RPMI7951 (cell line): ENCODE data around the gene DLEC1. TPM values are rescaled to one million over a fixed set of nuclear protein-coding genes. Genes with fewer than 3 reads are reported as not detected.
"Not testable (repeated sequence)": the region's sequence is repeated elsewhere in the genome, so short reads cannot be mapped to it uniquely, and the experiment has no call there.

Source experiments
- DNase-seq: peaks from one replicate; pipeline ENCODE4 v3.0.0-alpha.2; 2012; ENCODE audit warnings: low read depth
- total RNA-seq: library from RNA; depleted of rRNA; stranded (reverse); fragments of >200 nt; shearing (Covaris generic); gene quantifications from 2 replicates; pipeline ENCODE4 v1.2.3, GENCODE V29; 2014

Gene DLEC1
- total RNA-seq, 1 experiment from 2014 or later: not detected

DNA sequence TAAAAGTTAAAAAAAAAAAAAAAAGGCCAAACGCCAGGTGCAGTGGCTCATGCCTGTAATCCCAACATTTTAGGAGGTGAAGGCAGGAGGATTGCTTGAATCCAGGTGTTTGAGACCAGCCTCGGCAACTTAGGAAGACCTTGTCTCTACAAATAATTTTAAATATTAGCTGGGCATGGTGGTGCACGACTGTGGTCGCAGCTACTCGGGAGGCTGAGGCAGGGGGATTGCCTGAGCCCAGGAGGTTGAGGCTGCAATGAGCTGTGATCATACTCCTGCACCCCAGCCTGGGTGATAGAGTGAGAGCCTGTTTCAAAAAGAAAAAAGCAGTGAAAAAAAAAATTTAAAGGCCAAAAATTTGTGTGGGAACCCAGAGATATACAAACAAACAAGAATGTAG is 2.7 kb upstream of the DLEC1 start:
- no peak for DNase-seq

DNA sequence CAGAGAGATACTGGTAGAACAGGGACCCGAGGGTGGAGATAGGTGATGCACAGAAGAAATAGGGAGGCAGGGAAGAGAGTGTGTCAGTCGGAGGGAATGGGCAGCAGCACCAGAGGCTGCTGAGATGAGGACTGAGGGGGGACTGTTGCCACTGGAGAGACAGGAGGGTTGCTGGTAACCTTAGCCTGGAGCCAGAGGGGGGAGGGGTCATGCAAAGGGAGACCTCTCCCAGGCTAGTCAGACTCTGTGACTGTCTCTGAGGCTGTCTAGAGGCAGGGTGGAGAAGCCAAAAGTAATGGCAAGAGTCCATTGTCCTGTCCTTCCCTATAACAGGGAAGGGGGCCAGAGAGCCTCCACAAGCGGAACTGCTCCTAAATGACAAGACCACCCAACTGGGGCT is 2.1 kb upstream of the DLEC1 start:
- no peak for DNase-seq

DNA sequence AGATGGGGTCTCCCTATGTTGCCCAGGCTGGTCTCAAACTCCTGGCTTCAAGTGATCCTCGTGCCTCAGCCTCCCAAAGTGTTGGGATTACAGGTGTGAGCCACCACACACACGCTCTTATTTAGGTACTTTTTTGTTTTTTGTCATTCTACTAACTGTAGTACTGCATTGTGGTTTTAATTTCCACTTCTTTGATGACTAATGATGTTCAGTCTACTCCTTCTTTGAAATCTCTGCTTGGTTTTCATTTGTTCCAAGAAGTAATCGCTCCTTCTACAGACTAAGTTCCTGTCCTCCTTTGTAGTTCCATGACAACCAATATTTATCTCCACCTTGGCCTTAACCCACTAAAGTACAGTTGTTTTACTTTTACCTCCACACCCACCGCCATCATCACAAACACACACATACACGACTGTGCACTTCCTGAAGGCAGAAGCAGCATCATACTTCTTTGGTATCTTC is 529 bp upstream of the DLEC1 start:
- DNase-seq: peak; percentile 11

DNA sequence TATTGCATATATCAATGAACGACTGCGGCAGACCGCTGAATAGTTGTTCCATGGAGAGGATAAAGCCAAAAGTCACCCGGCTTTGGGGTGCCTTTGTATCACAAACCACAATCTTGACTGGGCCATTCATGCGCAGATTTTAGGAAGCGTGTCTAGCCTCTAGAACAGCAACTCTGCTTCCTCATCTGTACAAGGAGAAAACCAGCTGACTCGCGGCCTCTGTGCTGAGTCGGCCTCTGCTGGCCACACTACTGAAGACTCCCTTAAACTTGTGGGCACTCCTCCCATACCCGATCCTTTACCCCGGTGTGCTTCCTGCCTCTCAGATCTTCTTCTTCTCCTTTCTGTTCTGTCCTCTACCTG is 872 bp downstream of the DLEC1 start:
- peak; percentile 63 for DNase-seq

DNA sequence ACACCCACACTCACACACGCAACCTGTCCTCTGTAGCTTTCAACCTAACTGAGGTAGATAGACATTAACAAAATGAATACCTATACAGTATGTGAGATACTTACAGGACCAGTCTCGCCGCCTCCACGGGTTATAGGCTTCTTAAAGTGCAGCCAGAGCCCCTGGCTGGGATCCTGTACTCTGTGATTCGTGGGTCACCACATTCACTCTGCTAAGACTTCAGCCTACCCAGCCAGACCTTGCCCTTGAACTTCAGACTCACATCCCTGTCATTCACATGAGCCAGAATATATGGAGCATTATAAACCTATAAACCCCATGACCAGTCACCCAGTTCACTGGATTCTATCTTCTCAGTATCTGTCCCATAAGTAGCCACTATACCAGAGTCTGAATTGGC is 1.4 kb downstream of the DLEC1 start:
- DNase-seq: no peak

DNA sequence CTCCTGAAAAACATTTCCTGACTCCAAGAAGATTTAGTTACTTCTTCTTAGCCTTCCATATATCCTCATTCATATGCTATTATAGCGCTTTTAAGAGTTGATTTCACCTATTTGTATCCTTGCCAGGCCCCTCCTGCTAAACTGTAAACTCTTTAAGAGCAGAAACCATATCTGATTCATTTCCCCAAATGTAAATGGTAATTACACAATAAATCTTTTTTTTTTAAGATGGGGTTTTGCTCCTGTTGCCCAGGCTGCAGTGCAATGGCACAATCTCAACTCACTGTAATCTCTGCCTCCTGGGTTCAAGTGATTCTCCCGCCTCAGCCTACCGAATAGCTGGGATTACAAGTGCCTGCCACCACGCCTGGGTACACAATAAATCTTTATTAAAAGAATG is 4.5 kb downstream of the DLEC1 start:
- DNase-seq: no peak

DNA sequence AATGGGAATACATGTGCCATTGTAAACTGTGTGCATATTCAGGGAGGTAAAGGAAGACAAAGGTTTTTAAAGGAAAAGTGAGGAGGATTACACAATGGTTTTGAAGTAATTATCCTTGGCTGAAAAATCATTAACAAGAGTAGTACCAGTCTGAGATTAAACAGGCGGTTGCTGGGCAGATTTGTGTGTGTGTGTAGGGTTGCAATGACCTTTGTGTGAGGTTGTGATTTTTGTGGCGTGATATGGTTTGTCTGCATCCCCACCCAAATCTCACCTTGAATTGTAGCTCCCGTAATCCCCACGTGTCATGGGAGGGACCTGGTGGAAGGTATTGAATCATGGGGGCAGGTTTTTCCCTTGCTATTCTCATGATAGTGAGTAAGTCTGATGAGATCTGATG is 7.0 kb downstream of the DLEC1 start:
- no peak for DNase-seq

DNA sequence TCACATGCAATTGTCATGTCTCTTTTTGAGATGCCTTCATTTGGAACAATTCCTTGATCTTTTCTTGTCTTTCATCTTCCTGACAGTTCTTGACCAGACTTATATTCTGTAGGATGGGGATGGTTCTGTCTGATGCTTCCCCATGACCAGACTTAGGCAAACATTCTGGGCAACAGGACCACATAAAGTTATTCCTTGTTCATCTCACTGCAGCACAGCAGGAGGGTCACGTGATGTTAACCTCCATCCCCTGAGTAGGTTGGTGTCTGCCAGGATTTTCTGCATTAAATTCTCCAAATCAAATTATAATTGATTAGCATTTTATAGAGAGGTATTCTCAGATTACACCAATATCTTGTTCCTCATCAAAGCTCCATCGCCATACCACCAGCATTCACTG is 7.8 kb downstream of the DLEC1 start:
- no peak for DNase-seq

DNA sequence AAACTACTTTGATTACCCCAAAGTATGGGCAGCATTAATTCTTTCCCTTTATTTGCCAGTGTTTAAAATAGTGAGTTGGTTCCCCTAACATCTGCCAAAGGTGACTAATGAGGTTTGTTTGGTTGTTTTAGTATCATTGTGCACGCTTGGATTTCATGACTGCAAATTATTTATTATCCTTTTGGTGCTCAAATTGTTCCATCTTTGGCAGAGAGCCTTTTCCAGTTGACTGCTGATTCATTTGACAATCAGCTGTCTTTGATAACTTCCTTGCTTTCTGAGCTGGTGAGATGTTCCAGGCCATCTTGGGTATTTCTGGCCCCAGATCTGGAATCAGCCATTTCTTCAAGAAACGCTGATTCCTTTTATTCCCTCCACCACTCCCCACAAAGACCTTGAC is 8.9 kb downstream of the DLEC1 start:
- no peak for DNase-seq

DNA sequence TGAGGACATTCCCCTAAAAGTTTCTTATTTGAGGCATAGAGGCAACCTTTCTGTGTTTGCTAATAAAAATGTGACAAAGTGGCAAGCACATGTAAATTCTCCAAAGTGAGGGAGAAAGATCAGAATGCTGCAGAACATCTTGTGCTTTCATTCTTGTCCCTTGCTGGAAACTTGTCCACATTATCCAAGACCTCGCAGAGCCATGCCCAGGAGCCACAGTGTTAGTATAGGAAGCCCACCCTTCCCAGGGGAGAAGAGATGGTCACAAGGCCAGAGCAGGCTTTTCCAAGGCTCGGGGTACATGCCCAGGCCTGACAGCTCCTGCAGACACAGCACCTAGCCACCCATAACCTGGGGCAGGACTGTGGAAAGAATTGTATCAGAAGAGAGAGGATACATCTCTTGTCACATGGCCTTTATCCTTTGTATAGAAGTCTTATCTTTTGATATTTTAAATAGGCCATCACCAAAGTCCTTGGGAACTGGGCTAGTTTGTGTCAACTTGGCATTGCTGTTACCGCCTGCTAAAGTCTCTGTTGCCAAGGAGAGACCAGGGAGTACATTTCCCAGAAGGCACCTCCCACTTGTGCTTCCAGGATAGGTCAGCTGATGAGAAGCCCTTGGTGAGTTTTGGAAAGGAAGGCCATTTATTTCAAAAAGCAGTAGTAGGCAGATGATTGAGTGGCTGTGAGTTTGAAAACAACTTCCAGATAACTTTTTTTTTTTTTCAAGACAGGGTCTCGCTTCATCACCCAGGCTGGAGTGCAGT is 10.5 kb downstream of the DLEC1 start:
- no peak for DNase-seq

DNA sequence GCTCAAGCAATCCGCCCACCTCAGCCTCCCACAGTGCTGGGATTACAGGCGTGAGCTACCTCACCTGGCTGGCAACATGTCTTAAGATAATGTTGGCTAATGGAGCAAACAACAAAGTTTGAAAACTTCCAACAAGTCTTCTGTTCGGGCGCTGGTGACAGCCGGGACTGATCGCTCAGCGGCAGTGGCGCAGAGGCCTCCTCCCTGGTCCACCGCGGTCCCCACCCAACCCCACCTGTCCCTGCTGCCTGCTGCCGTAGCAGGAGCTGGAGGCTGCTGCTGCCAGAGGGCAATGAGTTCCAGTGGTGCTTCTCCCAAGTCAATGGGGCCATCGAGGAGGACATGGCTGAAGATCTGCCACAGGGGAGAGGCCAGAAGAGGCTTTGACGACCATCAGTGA is 12.1 kb downstream of the DLEC1 start:
- no peak for DNase-seq

DNA sequence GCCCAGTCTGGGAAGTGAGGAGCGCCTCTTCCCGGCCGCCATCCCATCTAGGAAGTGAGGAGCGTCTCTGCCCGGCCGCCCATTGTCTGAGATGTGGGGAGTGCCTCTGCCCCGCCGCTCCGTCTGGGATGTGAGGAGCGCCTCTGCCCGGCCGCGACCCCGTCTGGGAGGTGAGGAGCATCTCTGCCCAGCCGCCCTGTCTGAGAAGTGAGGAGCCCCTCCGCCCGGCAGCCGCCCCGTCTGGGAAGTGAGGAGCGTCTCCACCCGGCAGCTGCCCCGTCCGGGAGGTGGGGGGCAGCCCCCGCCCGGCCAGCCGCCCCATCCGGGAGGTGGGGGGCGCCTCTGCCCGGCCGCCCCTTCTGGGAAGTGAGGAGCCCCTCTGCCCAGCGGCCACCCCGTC is 14.3 kb downstream of the DLEC1 start:
- not testable (repeated sequence) for DNase-seq

DNA sequence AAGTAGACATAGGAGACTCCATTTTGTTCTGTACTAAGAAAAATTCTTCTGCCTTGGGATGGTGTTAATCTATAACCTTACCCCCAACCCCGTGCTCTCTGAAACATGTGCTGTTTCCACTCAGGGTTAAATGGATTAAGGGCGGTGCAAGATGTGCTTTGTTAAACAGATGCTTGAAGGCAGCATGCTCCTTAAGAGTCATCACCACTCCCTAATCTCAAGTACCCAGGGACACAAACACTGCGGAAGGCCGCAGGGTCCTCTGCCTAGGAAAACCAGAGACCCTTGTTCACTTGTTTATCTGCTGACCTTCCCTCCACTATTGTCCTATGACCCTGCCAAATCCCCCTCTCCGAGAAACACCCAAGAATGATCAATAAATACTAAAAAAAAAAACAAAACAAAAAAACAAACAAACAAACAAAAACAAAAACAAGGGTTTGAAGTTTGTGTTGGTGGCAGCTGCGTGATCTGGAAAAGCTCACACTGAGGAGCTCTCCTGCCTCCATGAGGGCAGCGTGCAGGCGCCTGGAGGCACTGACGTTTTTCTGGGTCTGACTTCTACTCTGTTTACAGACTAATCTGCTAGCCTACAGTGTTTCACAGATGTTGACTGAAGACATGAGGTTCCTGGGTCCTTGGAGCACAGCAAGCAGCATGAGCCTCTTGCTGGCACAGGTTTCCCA is 14.9 kb downstream of the DLEC1 start:
- not testable (repeated sequence) for DNase-seq

DNA sequence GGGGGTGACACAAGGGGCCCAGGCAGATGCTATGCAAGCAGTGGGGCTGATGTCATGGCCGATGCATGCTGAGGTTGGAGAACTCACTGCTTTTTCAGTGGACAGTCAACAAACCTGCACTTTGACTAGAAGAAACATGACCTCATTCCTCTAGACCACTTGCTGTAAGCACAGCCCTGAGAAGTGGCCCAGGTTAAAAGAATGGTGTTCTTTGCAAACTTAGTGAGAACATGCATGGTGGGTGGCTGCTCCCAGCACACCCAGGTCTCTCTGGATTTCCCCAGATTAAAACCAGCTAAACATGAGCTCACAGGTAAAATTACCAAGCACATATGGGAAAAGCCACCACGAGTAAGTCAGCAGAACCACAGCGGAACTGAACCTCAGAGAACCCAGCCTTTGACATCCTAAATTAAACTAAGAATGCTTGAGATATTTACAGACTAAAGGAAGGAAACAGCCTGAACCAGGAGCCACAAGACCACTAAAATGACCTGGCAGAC is 15.5 kb downstream of the DLEC1 start:
- DNase-seq: no peak

DNA sequence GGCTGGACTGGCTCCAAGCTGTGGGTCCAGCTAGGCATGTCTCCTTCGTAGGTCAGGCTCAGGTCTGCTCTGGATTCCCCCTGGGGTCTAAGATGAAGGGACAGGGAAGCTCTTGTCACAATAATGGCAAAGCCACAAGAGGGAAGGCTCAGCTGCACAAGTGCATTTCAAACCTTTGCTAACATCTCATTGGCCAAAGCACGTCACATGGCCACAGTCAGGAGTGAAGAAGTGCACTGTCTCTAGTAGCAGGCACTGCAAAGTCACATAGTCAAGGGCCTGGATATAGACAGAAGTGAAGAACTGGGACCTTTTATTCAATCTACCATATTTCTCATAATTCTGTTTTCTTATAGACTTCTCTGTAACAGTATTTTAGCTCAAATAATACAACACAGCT is 20.1 kb downstream of the DLEC1 start:
- DNase-seq: no peak

DNA sequence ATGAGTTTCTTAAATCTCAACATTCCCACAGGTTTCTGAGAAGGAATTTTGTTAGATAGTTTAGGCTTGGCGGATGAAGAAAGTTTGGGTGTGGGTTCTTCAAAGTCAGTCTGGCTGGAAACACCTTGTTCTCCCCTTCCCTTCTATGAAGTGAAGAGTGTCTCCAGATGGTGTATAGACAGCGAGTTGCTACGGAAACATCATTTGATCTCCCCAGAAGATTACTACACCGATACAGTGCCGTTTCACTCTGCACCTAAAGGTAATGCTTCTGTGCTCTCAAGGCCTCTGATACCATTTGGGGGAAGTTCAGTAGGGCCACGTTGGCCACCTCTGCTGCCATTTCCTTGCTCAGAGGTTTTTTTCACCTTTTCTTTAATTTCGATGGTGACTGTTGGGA is 20.6 kb downstream of the DLEC1 start:
- no peak for DNase-seq

DNA sequence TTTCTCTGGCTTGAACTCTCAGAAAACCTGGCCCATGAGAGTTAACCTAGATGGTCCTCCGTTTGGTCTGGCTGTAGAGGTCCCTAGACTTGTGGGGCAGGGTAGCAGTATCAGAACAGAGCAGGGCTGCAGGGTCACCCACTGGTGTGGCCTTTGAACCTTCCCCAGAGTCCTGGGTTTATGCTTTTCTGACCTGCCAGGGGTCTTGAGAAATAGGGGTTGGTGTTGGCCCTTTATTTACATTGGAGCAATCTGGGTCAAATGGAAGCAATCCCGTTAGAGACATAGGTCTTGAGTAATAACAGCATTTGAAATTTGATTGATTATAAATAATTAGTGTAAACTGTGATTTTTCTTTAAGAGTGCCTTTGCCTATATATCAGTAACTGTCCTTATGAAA is 23.8 kb downstream of the DLEC1 start:
- DNase-seq: no peak

DNA sequence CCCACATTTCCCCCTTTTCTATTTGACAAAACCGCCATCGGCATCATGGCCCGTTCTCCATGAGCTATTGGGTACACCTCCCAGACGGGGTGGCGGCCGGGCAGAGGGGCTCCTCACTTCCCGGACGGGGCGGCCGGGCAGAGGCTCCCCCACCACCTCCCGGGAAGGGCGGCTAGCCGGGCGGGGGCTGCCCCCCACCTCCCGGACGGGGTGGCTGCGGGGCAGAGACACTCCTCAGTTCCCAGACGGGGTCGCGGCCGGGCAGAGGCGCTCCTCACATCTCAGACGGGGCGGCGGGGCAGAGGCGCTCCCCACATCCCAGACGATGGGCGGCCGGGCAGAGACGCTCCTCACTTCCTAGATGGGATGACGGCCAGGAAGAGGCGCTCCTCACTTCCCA is 25.4 kb downstream of the DLEC1 start:
- DNase-seq: not testable (repeated sequence)

DNA sequence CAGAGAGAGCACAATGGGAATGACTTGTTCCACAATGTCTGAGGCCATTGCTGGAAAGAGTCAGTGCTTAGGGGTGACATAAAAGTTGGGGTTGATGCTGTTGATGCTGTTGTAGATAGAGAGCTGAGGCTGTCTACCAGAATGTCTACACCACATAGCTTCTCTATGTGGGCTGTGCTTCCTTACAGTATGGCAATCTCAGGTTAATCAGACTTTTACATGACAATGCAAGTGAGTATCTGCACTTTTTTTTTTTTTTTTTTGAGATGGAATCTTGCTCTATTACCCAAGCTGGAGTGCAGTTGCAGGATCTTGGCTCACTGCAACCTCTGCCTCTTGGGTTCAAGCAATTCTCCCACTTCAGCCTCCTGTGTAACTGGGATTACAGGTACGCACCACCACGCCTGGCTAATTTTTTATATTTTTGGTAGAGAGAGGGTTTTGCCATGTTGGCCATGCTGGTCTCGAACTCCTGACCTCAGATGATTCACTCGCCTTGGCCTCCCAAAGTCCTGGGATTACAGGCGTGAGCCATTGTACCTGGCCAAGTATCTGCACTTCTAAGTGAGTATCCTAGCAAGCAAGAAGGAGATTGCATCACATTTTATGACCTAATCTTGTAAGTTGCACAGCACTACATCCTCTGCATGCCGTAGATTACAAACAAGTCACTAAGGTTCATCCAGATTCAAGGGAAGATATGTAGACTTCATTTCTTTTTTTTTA is 28.7 kb downstream of the DLEC1 start:
- no peak for DNase-seq

DNA sequence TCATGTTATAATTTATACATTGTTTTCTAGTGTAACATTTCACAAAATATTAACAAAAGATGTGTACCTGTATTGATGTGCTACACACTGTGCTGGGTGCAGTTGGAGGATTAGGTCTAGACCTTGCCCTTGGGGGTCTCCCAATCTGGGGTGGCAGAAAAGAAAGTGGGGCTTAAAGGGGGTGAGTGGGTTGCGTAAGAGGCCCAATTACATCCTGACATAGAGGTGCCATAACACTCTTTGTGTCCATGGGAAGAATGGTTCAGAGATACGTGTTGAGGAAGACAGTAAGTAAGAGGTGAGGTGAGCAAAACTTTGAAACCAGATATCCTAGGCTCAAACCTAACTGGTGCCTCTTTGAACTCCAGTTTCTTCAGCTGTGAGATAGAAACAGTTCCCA is 31.0 kb downstream of the DLEC1 start:
- DNase-seq: no peak

DNA sequence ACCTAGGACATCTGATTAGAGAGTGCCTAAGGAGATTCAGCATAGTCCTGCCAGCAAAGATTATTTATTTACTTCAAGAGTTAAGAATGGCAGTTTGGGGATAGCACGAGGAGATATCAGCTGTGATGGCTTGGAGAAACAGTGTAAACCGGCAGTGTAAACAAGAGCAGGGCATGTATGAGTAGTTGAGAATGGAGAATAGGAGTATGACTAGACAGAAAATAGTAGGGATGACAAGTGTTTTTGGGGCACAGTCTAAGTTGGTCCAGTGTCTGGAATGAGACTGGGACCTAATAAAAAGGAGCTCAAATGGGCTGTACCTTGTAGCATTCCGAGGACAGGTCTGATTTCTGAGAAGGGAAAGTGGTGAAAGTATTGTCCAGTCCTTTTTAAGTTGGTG is 38.1 kb downstream of the DLEC1 start:
- not testable (repeated sequence) for DNase-seq

DNA sequence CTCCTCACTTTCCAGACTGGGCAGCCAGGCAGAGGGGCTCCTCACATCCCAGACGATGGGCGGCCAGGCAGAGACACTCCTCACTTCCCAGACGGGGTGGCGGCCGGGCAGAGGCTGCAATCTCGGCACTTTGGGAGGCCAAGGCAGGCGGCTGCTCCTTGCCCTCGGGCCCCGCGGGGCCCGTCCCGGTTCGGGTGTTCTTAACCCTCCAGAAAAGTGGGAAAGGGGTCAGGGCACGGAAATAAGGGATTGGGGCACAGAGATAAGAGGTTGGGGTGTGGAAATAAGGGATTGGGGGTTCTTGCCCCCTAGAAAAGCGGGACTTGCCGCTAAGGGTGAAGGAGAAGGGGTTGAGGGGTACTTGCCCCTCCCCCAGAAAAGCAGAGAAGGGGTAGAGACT is 43.3 kb downstream of the DLEC1 start:
- not testable (repeated sequence) for DNase-seq

DNA sequence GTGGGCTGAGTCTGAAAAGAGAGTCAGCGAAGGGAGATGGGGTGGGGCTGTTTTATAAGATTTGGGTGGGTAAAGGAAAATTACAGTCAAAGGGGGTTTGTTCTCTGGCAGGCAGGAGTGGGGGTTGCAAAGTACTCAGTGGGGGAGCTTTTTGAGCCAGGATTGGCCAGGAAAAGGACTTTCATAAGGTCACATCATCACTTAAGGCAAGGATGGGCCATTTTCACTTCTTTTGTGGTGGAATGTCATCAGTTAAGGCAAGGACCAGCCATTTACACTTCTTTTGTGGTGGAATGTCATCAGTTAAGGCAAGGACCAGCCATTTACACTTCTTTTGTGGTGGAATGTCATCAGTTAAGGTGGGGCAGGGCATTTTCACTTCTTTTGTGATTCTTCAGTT is 44.2 kb downstream of the DLEC1 start:
- DNase-seq: not testable (repeated sequence)
